Measurements from ENCODE around the gene PVRIG.
"Not testable (repeated sequence)": the region's sequence is repeated elsewhere in the genome, so short reads cannot be mapped to it uniquely, and the experiment has no call there.

Gene PVRIG

DNA sequence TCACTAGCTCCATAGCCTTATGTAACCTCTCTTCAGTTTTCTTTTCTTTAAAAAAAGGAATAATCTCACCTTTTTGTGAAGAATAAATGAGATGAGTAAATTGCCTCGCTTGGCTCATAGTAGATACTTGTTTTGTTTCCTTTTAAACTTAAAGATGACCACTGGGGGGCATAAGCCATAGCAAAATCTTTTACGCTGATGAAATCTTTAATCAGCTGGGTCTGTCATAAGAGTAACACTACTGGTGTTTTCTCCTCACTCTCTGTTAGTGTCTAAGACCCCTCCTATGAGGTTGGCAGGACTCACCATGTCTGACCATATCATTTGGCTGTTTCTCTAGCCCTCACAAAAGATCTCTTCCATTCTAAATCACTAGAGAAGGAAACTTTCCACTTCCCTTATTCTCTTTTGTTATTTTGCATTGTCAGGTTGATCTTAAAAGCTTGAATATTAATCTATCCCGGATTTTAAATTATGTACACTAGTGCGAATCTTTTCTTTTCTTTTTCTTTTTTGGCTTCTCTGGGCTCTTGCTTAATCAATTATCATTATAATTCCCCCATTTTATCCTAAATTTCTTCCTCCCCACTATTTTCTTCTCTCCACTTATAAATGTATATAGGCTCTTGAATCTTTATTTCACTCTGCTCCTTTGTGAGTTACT lies 29.6 kb upstream of the PVRIG start:
- peak; percentile 47 for DNase-seq (ENCODE audit: low read depth)
- H3K4me3 ChIP-seq (ENCODE audit: low read length) = no peak overlapping the region
- TF ChIP-seq, protein P1, sequence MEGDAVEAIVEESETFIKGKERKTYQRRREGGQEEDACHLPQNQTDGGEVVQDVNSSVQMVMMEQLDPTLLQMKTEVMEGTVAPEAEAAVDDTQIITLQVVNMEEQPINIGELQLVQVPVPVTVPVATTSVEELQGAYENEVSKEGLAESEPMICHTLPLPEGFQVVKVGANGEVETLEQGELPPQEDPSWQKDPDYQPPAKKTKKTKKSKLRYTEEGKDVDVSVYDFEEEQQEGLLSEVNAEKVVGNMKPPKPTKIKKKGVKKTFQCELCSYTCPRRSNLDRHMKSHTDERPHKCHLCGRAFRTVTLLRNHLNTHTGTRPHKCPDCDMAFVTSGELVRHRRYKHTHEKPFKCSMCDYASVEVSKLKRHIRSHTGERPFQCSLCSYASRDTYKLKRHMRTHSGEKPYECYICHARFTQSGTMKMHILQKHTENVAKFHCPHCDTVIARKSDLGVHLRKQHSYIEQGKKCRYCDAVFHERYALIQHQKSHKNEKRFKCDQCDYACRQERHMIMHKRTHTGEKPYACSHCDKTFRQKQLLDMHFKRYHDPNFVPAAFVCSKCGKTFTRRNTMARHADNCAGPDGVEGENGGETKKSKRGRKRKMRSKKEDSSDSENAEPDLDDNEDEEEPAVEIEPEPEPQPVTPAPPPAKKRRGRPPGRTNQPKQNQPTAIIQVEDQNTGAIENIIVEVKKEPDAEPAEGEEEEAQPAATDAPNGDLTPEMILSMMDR (IDR thresholded peaks at IDR 0.05; ENCODE audit: insufficient read depth, low read depth, low read length, missing control alignments) = peak; percentile 14

DNA sequence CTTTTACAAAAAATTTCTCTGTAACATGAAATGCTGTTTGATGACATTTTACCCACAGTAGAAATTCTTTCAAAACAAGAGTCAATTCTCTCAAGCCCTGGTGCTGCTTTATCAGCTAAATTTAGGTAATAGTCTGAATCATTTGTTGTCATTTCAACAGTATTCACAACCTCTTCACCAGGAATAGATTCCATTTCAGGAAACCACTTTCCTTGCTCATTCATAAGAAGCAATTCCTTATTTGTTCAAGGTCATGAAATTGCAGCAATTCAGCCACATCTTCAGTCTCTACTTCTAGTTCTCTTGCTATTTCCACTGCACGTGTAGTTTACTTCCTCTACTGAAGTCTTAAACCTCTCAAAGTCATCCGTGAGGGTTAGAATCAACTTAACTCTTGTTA lies 28.0 kb upstream of the PVRIG start:
- DNase-seq (ENCODE audit: low read depth) = no peak
- no peak overlapping the region for H3K4me3 ChIP-seq (ENCODE audit: low read length)
- TF ChIP-seq, protein P1 (IDR thresholded peaks at IDR 0.05; ENCODE audit: insufficient read depth, low read depth, low read length, missing control alignments) = no peak

GRCh38 chr7:100192281-100192862 lies 27.4 kb upstream of the PVRIG start:
- not testable (repeated sequence) for DNase-seq (ENCODE audit: low read depth)

DNA sequence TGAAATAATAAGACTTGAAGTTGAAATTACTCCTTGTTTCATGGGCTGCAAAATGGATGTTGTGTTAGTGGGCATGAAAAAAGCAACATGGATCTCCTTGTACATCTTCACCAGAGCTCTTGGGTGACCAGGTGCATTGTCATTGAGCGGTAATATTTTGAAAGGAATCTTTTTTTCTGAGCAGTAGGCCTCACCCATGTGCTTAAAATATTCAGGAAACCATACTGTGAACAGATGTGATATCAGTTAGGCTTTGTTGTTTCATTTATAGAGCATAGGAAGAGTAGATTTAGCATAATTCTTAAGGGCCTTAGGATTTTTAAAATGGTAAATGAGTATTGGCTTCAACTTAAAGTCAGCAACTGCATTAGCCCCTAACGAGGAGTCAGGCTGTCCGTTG lies 26.8 kb upstream of the PVRIG start:
- TF ChIP-seq, protein P1 (IDR thresholded peaks at IDR 0.05; ENCODE audit: insufficient read depth, low read depth, low read length, missing control alignments) = no peak
- no peak for DNase-seq (ENCODE audit: low read depth)
- H3K4me3 ChIP-seq (ENCODE audit: low read length) = no peak overlapping the region

More at GRCh38 chr7:100192281-100192862, 27.4 kb upstream of the PVRIG start:
- H3K4me3 ChIP-seq (ENCODE audit: low read length) = not testable (repeated sequence)

GRCh38 chr7:100195222-100195621 lies 24.5 kb upstream of the PVRIG start:
- DNase-seq (ENCODE audit: low read depth) = no peak
- TF ChIP-seq, protein P1 (IDR thresholded peaks at IDR 0.05; ENCODE audit: insufficient read depth, low read depth, low read length, missing control alignments) = no peak

GRCh38 chr7:100195901-100196322 lies 23.8 kb upstream of the PVRIG start:
- not testable (repeated sequence) for H3K4me3 ChIP-seq (ENCODE audit: low read length); DNase-seq (ENCODE audit: low read depth)

More at GRCh38 chr7:100195222-100195621, 24.5 kb upstream of the PVRIG start:
- no peak overlapping the region for H3K4me3 ChIP-seq (ENCODE audit: low read length)

- no peak overlapping the region for H3K4me3 ChIP-seq (ENCODE audit: low read length)
- TF ChIP-seq, protein P1 (IDR thresholded peaks at IDR 0.05; ENCODE audit: insufficient read depth, low read depth, low read length, missing control alignments) = no peak
- DNase-seq (ENCODE audit: low read depth) = no peak
Measured at GRCh38 chr7:100198266-100198665, 21.5 kb upstream of the PVRIG start.

DNA sequence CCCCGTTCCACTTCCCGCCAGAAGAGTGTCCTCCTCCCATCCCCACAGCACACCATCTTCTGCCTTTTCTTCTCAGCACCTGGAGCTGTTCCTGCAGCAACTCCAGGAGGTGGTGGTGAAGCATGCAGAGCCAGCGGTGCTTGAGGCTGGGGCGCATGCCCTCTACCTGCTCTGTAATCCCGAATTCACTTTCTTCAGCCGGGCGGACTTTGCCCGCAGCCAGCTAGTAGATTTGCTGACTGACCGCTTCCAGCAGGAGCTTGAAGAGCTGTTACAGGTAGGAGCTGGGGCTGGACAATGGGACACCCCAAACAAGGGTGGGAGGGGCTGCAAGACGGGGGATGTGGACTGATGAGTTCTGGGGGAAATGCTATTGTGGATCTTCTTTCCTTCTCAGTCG lies 19.1 kb upstream of the PVRIG start:
- DNase-seq (ENCODE audit: low read depth) = no peak
- no peak overlapping the region for H3K4me3 ChIP-seq (ENCODE audit: low read length)
- TF ChIP-seq, protein P1 (IDR thresholded peaks at IDR 0.05; ENCODE audit: insufficient read depth, low read depth, low read length, missing control alignments) = no peak

All from epithelial cell of esophagus (primary cell).